ENCODE results near the gene GLS.
A peak's percentile ranks its signal among the peaks of the same experiment; 100 is the strongest.
"Not testable (repeated sequence)": the region's sequence is repeated elsewhere in the genome, so short reads cannot be mapped to it uniquely, and the experiment has no call there.

The GLS gene

GRCh38 chr2:190935054-190935453, 54.4 kb downstream of the GLS start:
- DNase-seq: no peak

DNA sequence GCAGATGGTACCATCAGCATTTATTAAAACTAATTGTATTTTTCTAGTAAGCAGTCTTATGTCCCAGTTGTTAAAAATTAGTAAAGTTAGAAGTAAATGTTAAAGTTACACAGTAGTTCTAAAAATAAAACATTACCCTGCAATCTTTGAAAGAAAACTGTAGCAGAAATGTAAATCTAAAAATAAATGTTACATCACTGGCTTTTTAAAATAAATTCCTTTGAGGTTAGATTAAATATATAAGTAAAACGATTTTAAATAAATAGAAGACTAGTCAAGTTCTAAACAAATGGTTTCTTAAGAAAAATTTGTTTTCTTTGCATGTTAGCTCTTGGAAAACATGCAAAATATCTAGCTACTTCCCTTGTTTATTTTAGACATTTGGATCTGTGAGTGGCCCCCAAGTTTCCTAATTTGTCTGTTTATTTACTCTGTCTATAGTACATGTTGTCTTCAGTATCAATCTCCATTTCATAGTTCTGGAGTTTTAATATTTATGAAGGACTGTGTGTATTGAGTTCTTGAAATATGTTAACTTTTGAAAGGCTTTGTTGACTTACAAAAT, 58.2 kb downstream of the GLS start:
- no peak for DNase-seq

DNA sequence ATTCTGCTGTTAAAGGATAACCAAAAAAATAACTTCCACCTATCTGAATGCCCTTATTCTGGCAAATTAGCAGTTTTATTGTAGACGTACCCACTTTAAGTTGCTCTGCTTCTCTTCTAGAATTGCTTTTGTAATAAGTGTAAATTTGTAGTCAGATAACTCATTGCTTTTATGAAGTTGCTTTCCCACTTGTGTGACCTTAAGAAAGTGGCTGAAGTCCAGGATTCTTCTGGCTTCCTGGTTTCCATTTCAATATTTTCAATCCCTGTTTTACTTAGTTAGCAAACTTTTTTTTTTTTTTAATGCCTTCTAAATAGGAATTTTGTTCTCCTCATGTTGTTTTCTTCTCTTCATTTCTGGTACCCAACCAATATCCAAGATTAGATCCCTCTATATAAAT, 59.8 kb downstream of the GLS start:
- DNase-seq: no peak

DNA sequence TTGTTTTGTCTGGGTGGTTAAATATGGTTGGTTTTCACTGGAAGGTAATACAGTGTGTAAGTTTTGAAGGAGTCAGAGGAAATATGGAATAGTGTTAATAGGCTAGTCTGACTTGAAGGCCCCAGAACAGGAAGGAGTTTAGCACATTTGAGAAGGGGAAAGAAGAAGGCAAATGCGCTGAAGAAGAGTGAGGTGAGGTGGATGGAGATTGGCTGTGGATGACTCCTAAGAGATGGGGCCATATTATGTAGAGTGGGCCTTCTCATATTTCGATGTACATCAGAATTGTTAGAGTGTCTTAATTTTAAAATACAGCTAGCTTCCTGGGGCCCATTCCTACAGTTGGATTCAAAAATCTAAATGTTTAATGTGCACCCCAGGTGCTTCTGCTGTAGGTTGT, 61.0 kb downstream of the GLS start:
- DNase-seq: no peak

- no peak for DNase-seq
These were observed 62.1 kb downstream of the GLS start for GRCh38 chr2:190942697-190943096.

GRCh38 chr2:190943706-190944105, 63.1 kb downstream of the GLS start:
- DNase-seq: no peak

GRCh38 chr2:190947141-190947540, 66.5 kb downstream of the GLS start:
- no peak for DNase-seq

DNA sequence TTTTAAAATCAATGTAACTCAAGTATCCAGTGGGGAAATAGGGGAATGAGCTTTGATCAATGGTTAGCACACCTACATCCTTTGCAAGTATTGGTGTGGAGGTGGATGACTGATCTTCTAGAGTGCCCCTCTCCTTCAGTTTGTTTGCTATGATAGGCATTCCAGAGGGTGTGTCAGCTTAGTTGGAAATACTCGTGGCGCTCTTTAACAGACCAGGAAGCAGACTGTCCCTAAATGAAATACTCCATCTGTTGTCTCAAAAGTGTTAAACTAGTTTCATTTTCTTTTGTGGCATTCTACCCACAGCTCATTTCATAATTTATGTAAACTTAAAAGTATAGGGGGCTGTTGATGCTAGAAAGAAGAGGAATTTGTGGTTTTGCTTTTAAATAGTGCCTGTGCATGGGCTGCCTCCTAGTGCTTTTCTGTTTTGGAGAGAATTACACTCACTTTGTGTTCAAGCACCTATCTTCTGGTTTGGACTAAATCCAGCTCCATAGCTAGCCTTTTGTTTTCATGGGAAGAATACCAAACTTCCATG, 67.2 kb downstream of the GLS start:
- DNase-seq: no peak

DNA sequence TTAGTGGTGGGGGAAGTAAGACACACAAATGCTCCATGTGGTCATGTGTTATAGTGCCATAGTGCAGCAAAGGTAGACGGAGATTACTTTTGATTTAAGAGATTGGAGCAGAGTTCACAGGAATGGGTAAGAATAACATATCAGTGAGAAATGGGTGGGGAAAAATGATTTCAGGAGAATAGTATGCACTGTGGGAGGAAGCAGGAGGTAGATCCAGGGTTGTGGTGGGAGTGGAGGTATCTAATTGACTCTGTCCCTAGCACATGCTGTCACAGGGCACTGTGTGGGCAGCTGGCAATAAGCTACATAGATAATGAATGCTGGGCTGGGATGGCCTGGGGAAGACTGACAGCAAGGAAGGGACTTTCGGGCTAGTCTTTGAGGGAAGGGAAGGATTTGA, 68.0 kb downstream of the GLS start:
- DNase-seq: peak in 1 of 2 donors; percentile 15

DNA sequence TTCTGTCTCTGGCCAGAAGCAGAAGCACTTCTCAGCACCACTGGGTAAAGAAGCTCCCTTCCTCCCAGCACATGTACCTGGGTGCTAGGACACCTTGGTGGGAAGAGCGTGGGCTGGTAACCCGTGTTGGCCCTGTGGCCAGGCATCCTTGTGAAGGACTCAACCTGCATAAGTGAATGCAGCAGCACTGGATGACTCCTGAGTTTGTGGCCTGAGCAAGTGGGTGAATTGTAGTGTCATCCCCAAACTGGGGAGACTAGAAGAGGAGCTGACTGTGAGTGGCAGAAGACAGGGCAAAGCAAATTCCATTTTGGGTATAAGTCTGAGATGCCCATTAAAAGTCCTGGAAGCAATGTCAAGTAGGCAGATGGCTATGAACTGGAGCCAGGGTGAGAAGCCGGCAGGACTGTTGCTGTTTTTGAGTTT, 70.0 kb downstream of the GLS start:
- DNase-seq: no peak

DNA sequence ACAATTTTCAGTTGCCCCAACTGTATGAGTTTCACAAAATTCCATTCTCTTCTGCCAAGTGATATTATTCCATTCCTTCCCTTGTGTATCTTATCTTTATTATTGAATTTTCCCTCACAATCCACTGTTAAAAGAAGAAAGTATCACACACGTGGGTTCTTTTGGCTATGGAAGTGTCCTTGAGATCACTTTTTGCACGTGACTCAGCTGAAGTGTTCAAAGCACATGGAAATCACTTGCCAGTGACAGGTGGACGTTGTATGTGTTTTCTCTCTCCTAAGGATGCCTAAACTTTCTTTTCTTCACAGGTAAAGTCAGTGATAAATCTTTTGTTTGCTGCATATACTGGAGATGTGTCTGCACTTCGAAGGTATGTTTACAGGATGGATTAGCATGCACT, 72.6 kb downstream of the GLS start:
- no peak for DNase-seq

- no peak for DNase-seq
These were observed 79.5 kb downstream of the GLS start for GRCh38 chr2:190959911-190960788.

GRCh38 chr2:190961117-190961516, 80.5 kb downstream of the GLS start:
- not testable (repeated sequence) for DNase-seq

GRCh38 chr2:190961918-190962487, 81.4 kb downstream of the GLS start:
- no peak for DNase-seq

GRCh38 chr2:190963088-190963487, 82.5 kb downstream of the GLS start:
- DNase-seq: no peak

GRCh38 chr2:190964170-190964795, 83.7 kb downstream of the GLS start:
- DNase-seq: no peak

DNA sequence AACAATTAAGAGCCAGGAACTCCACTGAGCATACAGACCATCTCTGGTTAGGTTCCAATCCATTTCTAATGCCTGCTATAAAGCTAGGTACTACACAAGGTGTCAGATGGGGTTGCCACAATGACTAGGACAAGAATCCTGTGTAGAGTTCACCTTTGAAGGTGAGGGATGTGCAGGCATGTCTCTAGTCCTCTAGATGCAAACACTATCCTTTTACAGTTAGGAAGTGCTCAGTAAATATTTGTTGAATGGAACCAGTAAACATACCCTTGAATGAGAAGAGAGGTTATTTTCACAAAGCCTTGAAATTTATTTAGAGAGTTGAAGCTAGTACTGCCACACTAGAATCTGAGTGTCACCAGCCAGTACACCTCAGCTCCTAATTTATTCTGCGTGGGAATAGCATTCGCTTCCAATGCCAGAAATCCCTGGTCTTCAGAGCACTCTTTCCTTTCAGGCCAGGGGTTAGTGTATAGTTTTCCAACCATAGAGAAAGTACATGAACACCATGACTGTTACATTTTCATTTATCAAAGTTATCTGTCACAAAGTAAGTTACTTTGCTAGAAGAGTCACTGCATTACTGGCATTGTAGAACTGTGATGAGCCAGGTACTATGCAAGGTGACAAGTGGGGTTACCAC, 85.1 kb downstream of the GLS start:
- DNase-seq: no peak

DNA sequence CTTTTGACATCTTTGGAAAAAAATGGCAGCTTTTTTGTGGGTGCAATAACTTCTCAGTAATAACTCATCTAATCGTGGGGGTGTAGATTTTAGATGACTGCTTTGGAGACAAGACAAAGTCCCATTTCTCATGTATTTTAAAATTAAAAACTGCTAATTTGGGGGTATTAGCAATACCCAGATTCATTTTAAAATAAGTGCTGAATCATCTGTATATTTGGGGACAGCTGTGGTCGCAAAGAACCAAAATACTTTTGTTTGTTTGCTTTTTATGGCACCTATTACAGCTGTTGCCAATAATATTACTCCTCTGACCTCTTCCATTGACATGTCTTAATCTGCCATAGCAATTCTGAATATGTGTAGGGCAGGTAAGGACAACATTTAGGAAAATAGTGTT, 87.9 kb downstream of the GLS start:
- no peak for DNase-seq

GRCh38 chr2:190970160-190970559, 89.5 kb downstream of the GLS start:
- DNase-seq: no peak

GRCh38 chr2:190970873-190971506, 90.4 kb downstream of the GLS start:
- no peak for DNase-seq

GRCh38 chr2:190972213-190972612, 91.6 kb downstream of the GLS start:
- no peak for DNase-seq

GRCh38 chr2:190972846-190973245, 92.2 kb downstream of the GLS start:
- no peak for DNase-seq

Measured in stimulated activated CD4-positive, alpha-beta T cell treated with anti-CD3 and anti-CD28 coated beads, Interleukin-2, amount 100 ng/mL, for 48 hours (primary cell).